SK-N-SH (cell line): ENCODE measurements around the gene MLLT6. TPM values are rescaled to one million over a fixed set of nuclear protein-coding genes. Genes with fewer than 3 reads are reported as not detected.

Experiments
- CTCF ChIA-PET: fragments of 300-600, 350-600 bp; formaldehyde crosslinking; extraction: SDS; loops from one replicate; lab custom pipeline; 2021; lab: Yijun Ruan, JAX
- POLR2A ChIA-PET: fragments of 350-600 bp; sonication (Branson Sonifier 250); formaldehyde crosslinking; extraction: SDS; loops from one replicate; lab custom pipeline; 2020; ENCODE audit warnings: antibody characterized with exemption, inconsistent platforms; lab: Yijun Ruan, JAX
- DNase-seq: peaks from one replicate; pipeline ENCODE4 v3.0.0; 2012
- H2AFZ ChIP-seq: fragments of 200-600 bp; sonication (generic); 2 replicates; pipeline ENCODE4 v1.8.1; 2016; ENCODE audit warnings: antibody characterized with exemption, mild to moderate bottlenecking, low read depth
- H3F3A ChIP-seq: fragments of 200-600 bp; sonication (generic); replicated peaks from 2 replicates; pipeline ENCODE3; 2016; ENCODE audit warnings: antibody characterized with exemption, mild to moderate bottlenecking; ENCODE audit not compliant: insufficient read depth
- H3K27ac ChIP-seq, 2 experiments: fragments of 200-500 bp in 1 of 2; fragments of 200-600 bp in 1 of 2; sonication (Bioruptor generic) in 1 of 2; sonication (generic), shearing (Covaris generic) in 1 of 2; 2 replicates each; pipeline versions ENCODE4 v1.5.1 to v1.6.1; 2014 to 2016; ENCODE audit warnings: low read depth in 2 of 2, inconsistent platforms in 1 of 2, low read length in 1 of 2, mild to moderate bottlenecking in 1 of 2, mixed read lengths in 1 of 2
- H3K27me3 ChIP-seq: fragments of 200-600 bp; sonication (generic), shearing (Covaris generic); 2 replicates; pipeline ENCODE4 v1.6.1; 2016; ENCODE audit warnings: mixed run types; ENCODE audit not compliant: insufficient read depth
- H3K36me3 ChIP-seq, 2 experiments: fragments of 200-500 bp in 1 of 2; fragments of 200-600 bp in 1 of 2; sonication (Bioruptor generic) in 1 of 2; sonication (generic) in 1 of 2; replicated peaks in 1 of 2; 2 replicates each; pipeline versions ENCODE3 to v1.5.1; 2014 to 2016; ENCODE audit warnings: low read length in 1 of 2, mild to moderate bottlenecking in 1 of 2; ENCODE audit not compliant: insufficient read depth in 2 of 2, control insufficient read depth in 1 of 2
- H3K4me1 ChIP-seq, 2 experiments: fragments of 200-500 bp in 1 of 2; fragments of 200-600 bp in 1 of 2; sonication (Bioruptor generic) in 1 of 2; sonication (generic), shearing (Covaris generic) in 1 of 2; 2 replicates each; pipeline versions ENCODE4 v1.5.1 to v1.6.1; 2014 to 2016; ENCODE audit warnings: low read depth in 1 of 2, low read length in 1 of 2, mixed run types in 1 of 2; ENCODE audit not compliant: insufficient read depth in 2 of 2, control insufficient read depth in 1 of 2
- H3K4me2 ChIP-seq: fragments of 200-600 bp; sonication (generic), shearing (Covaris generic); 2 replicates; pipeline ENCODE4 v1.6.1; 2017; ENCODE audit warnings: mixed run types
- H3K4me3 ChIP-seq, 2 experiments: fragments of 200-500 bp in 1 of 2; fragments of 200-600 bp in 1 of 2; sonication (Bioruptor generic) in 1 of 2; sonication (generic), shearing (Covaris generic) in 1 of 2; 2 replicates each; pipeline versions ENCODE4 v1.5.1 to v1.8.1; 2014 to 2016; ENCODE audit warnings: low read depth in 2 of 2, inconsistent platforms in 1 of 2, low read length in 1 of 2, mild to moderate bottlenecking in 1 of 2, mixed read lengths in 1 of 2, moderate library complexity in 1 of 2
- H3K79me2 ChIP-seq: fragments of 200-600 bp; sonication (generic); 2 replicates; pipeline ENCODE4 v1.8.1; 2017; ENCODE audit warnings: mild to moderate bottlenecking; ENCODE audit not compliant: insufficient read depth
- H3K9ac ChIP-seq: fragments of 200-600 bp; sonication (generic); 2 replicates; pipeline ENCODE4 v1.6.1; 2017; ENCODE audit warnings: mixed run types
- H3K9me2 ChIP-seq: fragments of 200-600 bp; sonication (generic); 2 replicates; pipeline ENCODE4 v1.6.1; 2017; ENCODE audit warnings: mixed run types
- H3K9me3 ChIP-seq: fragments of 200-600 bp; sonication (generic); 2 replicates; pipeline ENCODE4 v1.6.1; 2017; ENCODE audit warnings: mixed run types, mild to moderate bottlenecking, moderate library complexity
- H4K20me1 ChIP-seq: fragments of 200-600 bp; sonication (generic); 2 replicates; pipeline ENCODE4 v1.6.1; 2017; ENCODE audit warnings: mild to moderate bottlenecking, mixed run types; ENCODE audit not compliant: insufficient read depth
- CHD2 ChIP-seq: fragments of 150-350 bp; IDR thresholded peaks from 2 replicates; pipeline ENCODE4 v1.6.1; 2018; ENCODE audit warnings: low read length; ENCODE audit not compliant: partially characterized antibody
- ELF1 ChIP-seq: IDR thresholded peaks from 2 replicates; pipeline ENCODE4 v1.4.0; 2012
- EP300 ChIP-seq, 2 experiments: IDR thresholded peaks; 2 replicates each; pipeline versions ENCODE4 v1.4.0 to v1.6.1; 2012; ENCODE audit warnings: borderline replicate concordance in 1 of 2, low read depth in 1 of 2, low read length in 1 of 2
- FOSL2 ChIP-seq: IDR thresholded peaks from 2 replicates; pipeline ENCODE4 v1.4.0; 2012; ENCODE audit warnings: low read depth, mild to moderate bottlenecking, moderate library complexity, borderline replicate concordance
- FOXJ3 ChIP-seq: sonication (generic); formaldehyde crosslinking; IDR thresholded peaks from 2 replicates; pipeline ENCODE4 v1.5.1; 2020; ENCODE audit warnings: mild to moderate bottlenecking, missing genetic modification reagents
- GABPA ChIP-seq: IDR thresholded peaks from 2 replicates; pipeline ENCODE4 v1.4.0; 2012; ENCODE audit warnings: low read depth, mild to moderate bottlenecking
- JUND ChIP-seq: IDR thresholded peaks from 2 replicates; pipeline ENCODE4 v1.4.0; 2012
- NFIC ChIP-seq: IDR thresholded peaks from 2 replicates; pipeline ENCODE4 v1.4.0; 2012; ENCODE audit warnings: borderline replicate concordance
- POLR2AphosphoS5 ChIP-seq: IDR thresholded peaks from 2 replicates; pipeline ENCODE4 v1.6.1; 2012; ENCODE audit warnings: low read depth, low read length
- RFX5 ChIP-seq: IDR thresholded peaks from 2 replicates; pipeline ENCODE4 v1.6.1; 2012; ENCODE audit warnings: mild to moderate bottlenecking, improper control_type of control experiment, low read length
- TAF1 ChIP-seq: IDR thresholded peaks from 2 replicates; pipeline ENCODE4 v1.6.1; 2012; ENCODE audit warnings: low read depth, mild to moderate bottlenecking, low read length, moderate library complexity, borderline replicate concordance
- TCF12 ChIP-seq: IDR thresholded peaks from 2 replicates; pipeline ENCODE4 v1.4.0; 2012
- WGBS: methylation state at CpG from one replicate; pipeline ENCODE4 v1.1.6; 2017; ENCODE audit warnings: low lambda C conversion rate; 5-methylcytosine and 5-hydroxymethylcytosine counted together
- polyA plus RNA-seq, 3 experiments: library from polyadenylated mRNA; depleted of rRNA; stranded (reverse); fragments of >200 nt; gene quantifications; 2 replicates each; pipeline ENCODE4 v1.2.3, GENCODE V29; 2012
- TF ChIP-seq, protein P1 (sequence below): fragments of 150-350 bp; IDR thresholded peaks from 2 replicates; pipeline ENCODE4 v1.6.1; 2017; ENCODE audit warnings: antibody characterized with exemption, low read length, low read depth, borderline replicate concordance
- TF ChIP-seq, protein P2 (sequence below): IDR thresholded peaks from 2 replicates; pipeline ENCODE4 v1.6.1; 2012; ENCODE audit warnings: mild to moderate bottlenecking, low read depth, low read length, moderate library complexity
- TF ChIP-seq, protein P3 (sequence below): IDR thresholded peaks from 2 replicates; pipeline ENCODE4 v1.4.0; 2012; ENCODE audit warnings: low read depth

Gene MLLT6
- polyA plus RNA-seq, 1 of the 3 experiments (the other 2 are of a cell fraction): 41.5 TPM

DNA sequence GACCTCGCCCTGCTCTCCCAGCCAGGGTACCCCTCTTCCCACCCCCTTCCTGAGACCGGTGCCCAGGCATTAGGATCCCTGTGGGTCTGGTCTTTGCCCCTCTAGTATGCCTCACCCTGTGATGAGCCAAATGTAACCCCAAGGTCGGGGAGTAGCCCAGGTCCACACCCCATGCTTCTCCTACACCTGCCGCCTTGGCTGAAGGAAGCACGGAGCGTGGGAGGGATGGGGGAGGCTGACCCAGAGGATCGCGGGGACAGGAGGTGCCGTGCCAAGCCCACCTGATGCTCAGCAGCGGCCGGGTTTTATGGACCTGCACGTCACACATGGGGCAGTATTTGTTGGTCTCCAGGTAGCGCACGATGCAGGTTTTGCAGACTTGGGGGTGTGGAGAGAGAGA, 34.2 kb downstream of the MLLT6 start:
- H3K4me3 ChIP-seq: no peak overlapping the region
- H3K79me2 ChIP-seq: peaks cover 59% of the 10 kb centered on the region
- no peak overlapping the region for H3K9ac ChIP-seq
- H3K36me3 ChIP-seq: peaks cover 9 to 36% of the 10 kb centered on the region in 2 experiments
- no peaks in the 10 kb centered on the region for H3K9me2 ChIP-seq
- ChIA-PET CTCF (interaction anchor here (1.4 to 1.7 kb wide), 2 partner anchors 63 to 133 kb away, joined by 4 to 5 read pairs; no protein-coding TSS in a partner anchor), POLR2A (no interaction called here)
- no peak for DNase-seq
- WGBS: 89% methylated on average over 5 of the region's 14 CpGs
- peaks cover 65% of the 10 kb centered on the region for H4K20me1 ChIP-seq
- peak overlapping the region in 1 of 2 experiments; percentile 11; a peak in 1 of 4 replicates for H3K27ac ChIP-seq
- no peaks in the 10 kb centered on the region for H3K27me3 ChIP-seq
- no peak overlapping the region for H3K4me2 ChIP-seq
- no peak for TF ChIP-seq ELF1
- TF ChIP-seq, protein P1, sequence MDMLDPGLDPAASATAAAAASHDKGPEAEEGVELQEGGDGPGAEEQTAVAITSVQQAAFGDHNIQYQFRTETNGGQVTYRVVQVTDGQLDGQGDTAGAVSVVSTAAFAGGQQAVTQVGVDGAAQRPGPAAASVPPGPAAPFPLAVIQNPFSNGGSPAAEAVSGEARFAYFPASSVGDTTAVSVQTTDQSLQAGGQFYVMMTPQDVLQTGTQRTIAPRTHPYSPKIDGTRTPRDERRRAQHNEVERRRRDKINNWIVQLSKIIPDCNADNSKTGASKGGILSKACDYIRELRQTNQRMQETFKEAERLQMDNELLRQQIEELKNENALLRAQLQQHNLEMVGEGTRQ: no peak
- no peak for TF ChIP-seq TAF1
- TF ChIP-seq JUND: no peak
- no peak for TF ChIP-seq NFIC
- TF ChIP-seq, protein P2, sequence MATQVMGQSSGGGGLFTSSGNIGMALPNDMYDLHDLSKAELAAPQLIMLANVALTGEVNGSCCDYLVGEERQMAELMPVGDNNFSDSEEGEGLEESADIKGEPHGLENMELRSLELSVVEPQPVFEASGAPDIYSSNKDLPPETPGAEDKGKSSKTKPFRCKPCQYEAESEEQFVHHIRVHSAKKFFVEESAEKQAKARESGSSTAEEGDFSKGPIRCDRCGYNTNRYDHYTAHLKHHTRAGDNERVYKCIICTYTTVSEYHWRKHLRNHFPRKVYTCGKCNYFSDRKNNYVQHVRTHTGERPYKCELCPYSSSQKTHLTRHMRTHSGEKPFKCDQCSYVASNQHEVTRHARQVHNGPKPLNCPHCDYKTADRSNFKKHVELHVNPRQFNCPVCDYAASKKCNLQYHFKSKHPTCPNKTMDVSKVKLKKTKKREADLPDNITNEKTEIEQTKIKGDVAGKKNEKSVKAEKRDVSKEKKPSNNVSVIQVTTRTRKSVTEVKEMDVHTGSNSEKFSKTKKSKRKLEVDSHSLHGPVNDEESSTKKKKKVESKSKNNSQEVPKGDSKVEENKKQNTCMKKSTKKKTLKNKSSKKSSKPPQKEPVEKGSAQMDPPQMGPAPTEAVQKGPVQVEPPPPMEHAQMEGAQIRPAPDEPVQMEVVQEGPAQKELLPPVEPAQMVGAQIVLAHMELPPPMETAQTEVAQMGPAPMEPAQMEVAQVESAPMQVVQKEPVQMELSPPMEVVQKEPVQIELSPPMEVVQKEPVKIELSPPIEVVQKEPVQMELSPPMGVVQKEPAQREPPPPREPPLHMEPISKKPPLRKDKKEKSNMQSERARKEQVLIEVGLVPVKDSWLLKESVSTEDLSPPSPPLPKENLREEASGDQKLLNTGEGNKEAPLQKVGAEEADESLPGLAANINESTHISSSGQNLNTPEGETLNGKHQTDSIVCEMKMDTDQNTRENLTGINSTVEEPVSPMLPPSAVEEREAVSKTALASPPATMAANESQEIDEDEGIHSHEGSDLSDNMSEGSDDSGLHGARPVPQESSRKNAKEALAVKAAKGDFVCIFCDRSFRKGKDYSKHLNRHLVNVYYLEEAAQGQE: no peak
- no peak for TF ChIP-seq POLR2AphosphoS5
- TF ChIP-seq TCF12: no peak
- TF ChIP-seq FOXJ3: no peak
- TF ChIP-seq, protein P3, sequence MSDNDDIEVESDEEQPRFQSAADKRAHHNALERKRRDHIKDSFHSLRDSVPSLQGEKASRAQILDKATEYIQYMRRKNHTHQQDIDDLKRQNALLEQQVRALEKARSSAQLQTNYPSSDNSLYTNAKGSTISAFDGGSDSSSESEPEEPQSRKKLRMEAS: no peak
- no peak for TF ChIP-seq FOSL2
- TF ChIP-seq GABPA: no peak
- TF ChIP-seq RFX5: no peak
- no peak for TF ChIP-seq CHD2
- TF ChIP-seq EP300 (IDR thresholded peaks at IDR 0.05; ENCODE audit: borderline replicate concordance in 1 of 2, low read depth in 1 of 2, low read length in 1 of 2): no peak
- H2AFZ ChIP-seq: no peak overlapping the region
- no peaks in the 10 kb centered on the region for H3K9me3 ChIP-seq
- peaks cover 29% of the 10 kb centered on the region for H3F3A ChIP-seq
- H3K4me1 ChIP-seq: peaks cover 8 to 61% of the 10 kb centered on the region in 2 experiments; a peak in 2 of 4 replicates
